Kidney (tissue), 14 donors: ENCODE results near the gene KYNU. TPM values are rescaled to one million over a fixed set of nuclear protein-coding genes. Genes with fewer than 3 reads are reported as not detected.
A peak's percentile ranks its signal among the peaks of the same experiment; 100 is the strongest.
"Not testable (repeated sequence)": the region's sequence is repeated elsewhere in the genome, so short reads cannot be mapped to it uniquely, and the experiment has no call there.

ENCODE experiments used
- DNase-seq, 5 donors: peaks; one replicate each; pipeline ENCODE4 v3.0.0-alpha.2; 2013 to 2020
- FAIRE-seq: peaks from 2 replicates; lab custom pipeline; 2012; peaks lifted over from hg19 to GRCh38; lab: Jason Lieb, UNC
- H3K27ac ChIP-seq, 2 donors: one replicate each; pipeline ENCODE4 v1.7.0; 2013; ENCODE audit warnings: low read depth in 2 of 2, low read length in 2 of 2, inconsistent platforms in 1 of 2
- H3K27me3 ChIP-seq: one replicate; pipeline ENCODE4 v1.7.1; 2013; ENCODE audit warnings: low read length, inconsistent platforms; ENCODE audit not compliant: control insufficient read depth, insufficient read depth
- H3K36me3 ChIP-seq, 3 donors: one replicate each; pipeline versions ENCODE4 v1.7.0 to v1.7.1; 2013; ENCODE audit warnings: low read length in 3 of 3, control low read depth in 1 of 3, inconsistent platforms in 1 of 3; ENCODE audit not compliant: insufficient read depth in 3 of 3, control insufficient read depth in 2 of 3
- H3K4me1 ChIP-seq, 3 donors: one replicate each; pipeline versions ENCODE4 v1.7.0 to v1.7.1; 2013; ENCODE audit warnings: low read length in 3 of 3, inconsistent platforms in 1 of 3, low read depth in 1 of 3; ENCODE audit not compliant: control insufficient read depth in 2 of 3, insufficient read depth in 2 of 3
- H3K4me3 ChIP-seq, 3 donors: one replicate each; pipeline versions ENCODE4 v1.7.0 to v1.8.1; 2013; ENCODE audit warnings: low read length in 3 of 3, control low read depth in 1 of 3, inconsistent platforms in 1 of 3
- H3K9ac ChIP-seq, 3 donors: one replicate each; pipeline versions ENCODE4 v1.7.0 to v1.7.1; 2013; ENCODE audit warnings: low read length in 3 of 3, control low read depth in 1 of 3, inconsistent platforms in 1 of 3
- H3K9me3 ChIP-seq, 3 donors: one replicate each; pipeline versions ENCODE4 v1.7.0 to v1.7.1; 2013; ENCODE audit warnings: low read length in 3 of 3, control low read depth in 1 of 3, inconsistent platforms in 1 of 3; ENCODE audit not compliant: control insufficient read depth in 2 of 3, insufficient read depth in 1 of 3
- intact Hi-C: fragments of 100-400 bp; cut with DNase I; formaldehyde crosslinking; loops from one replicate; pipeline ENCODE4 v1.11.1; 2022
- polyA plus RNA-seq: library from polyadenylated mRNA; stranded (reverse); fragments of 350-450 nt; fragmentation: Illumina TruSeq; extraction: RNeasy Lipid Tissue Mini Kit (QIAGEN cat#74804); gene quantifications from one replicate; pipeline ENCODE4 v1.2.3, GENCODE V29; 2014; ENCODE audit warnings: low read depth, low replicate concordance; ENCODE audit not compliant: insufficient read depth
- total RNA-seq: library from RNA; stranded (reverse); fragmentation: NEBNext Ultra II Directional; extraction: Animal tissue kit (Norgen Biotek cat#: 25700); gene quantifications from one replicate; pipeline ENCODE4 v1.2.1, GENCODE V29; 2021
- TF ChIP-seq, protein P1 (sequence below): IDR thresholded peaks from 3 replicates; pipeline ENCODE4 v1.5.1; 2012; ENCODE audit warnings: mild to moderate bottlenecking, moderate library complexity, borderline replicate concordance; ENCODE audit not compliant: insufficient read depth; ENCODE audit errors: extremely low read depth
- donor health status: control.
- donor health status: control.
- donor health status: control.
- donor health status: control.
- donor health status: control.
- donor health status: DM: yes; HTN: yes; CAD: no.
- donor health status: Normal renal cell carcinoma (clear cell type).

KYNU gene
- total and polyA plus RNA-seq, 2 donors from 2014 or later = 6.4 to 14.5 TPM

DNA sequence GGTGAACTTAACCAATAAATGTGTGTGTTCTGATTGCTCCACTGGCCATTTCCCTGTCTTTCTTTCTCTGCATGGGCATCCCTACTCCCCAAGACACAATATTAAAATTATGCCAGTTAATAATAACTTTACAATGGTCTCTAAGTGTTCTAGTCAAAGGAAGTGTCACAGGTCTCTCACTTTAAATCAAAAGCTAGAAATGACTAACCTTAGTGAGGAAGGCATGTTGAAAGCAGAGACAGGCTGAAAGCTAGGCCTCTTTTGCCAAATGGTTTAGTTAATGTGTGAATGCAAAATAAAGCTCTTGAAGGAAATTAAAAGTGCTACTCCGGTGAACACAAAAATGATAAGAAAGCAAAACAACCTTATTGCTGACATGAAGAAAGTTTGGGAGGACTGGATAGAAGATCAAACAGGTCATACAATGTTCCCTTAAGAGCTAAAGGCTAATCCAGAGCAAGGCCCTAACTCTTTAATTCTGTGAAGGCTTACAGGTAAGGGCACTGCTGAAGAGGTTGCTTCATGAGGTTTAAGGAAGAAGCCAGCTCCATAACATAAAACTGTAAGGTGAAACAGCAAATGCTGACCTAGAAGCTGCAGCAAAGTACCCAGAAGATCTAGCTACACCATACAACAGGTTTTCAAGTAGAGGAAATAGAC is 207.8 kb downstream of the KYNU start:
- no peak for FAIRE-seq

DNA sequence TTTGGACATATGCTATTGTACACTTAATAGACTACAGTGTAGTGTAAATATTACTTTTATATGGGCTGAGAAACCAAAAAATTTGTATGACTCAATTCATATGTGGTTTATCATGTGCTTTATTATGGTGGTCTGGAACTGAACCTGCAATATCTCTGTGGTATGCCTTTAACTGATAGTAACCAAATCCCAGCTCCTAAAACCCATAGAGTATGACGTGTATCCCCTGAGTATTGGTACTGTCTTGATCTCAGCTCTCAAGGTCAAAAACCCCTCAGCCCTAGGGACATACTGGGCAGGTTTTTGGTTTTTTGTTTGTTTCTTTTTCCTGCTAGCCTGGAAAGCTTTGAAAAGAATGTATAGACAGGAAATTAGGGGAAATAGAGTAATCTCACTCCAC is 209.6 kb downstream of the KYNU start:
- intact Hi-C loops = no loop called here
- no peak overlapping the region for H3K4me3 ChIP-seq
- TF ChIP-seq, protein P1, sequence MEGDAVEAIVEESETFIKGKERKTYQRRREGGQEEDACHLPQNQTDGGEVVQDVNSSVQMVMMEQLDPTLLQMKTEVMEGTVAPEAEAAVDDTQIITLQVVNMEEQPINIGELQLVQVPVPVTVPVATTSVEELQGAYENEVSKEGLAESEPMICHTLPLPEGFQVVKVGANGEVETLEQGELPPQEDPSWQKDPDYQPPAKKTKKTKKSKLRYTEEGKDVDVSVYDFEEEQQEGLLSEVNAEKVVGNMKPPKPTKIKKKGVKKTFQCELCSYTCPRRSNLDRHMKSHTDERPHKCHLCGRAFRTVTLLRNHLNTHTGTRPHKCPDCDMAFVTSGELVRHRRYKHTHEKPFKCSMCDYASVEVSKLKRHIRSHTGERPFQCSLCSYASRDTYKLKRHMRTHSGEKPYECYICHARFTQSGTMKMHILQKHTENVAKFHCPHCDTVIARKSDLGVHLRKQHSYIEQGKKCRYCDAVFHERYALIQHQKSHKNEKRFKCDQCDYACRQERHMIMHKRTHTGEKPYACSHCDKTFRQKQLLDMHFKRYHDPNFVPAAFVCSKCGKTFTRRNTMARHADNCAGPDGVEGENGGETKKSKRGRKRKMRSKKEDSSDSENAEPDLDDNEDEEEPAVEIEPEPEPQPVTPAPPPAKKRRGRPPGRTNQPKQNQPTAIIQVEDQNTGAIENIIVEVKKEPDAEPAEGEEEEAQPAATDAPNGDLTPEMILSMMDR = no peak

More for the DNA sequence above, 207.8 kb downstream of the KYNU start:
- Histone ChIP-seq H3K36me3 (no peaks in the 10 kb centered on the region), H3K9me3 (no peaks in the 10 kb centered on the region), H3K4me3 (no peak overlapping the region), H3K4me1 (peaks cover 0 to 4% (median 0%) of the 10 kb centered on the region in 3 donors), H3K27me3 (no peaks in the 10 kb centered on the region), H3K27ac (no peak overlapping the region), H3K9ac (no peak overlapping the region)
- DNase-seq = no peak
- TF ChIP-seq, protein P1 = no peak
- intact Hi-C loops = no loop called here

DNA sequence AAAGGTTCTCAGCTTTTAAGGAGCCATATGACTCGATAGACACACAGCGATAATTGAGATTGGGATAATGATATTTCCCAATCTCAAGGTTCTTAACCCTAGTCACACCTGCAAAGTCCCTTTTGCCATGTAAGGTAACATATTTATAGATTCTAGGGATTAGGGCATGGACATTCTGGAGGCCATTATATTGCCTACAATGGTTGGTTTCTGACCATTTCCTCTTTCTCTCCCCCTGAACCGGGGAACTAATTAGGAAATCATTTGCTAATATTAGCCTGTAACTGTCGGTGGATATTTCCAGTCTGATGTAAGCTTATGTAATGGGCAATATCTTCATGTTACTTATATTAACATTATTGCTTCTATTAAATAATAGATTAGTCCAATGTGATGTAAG is 210.9 kb downstream of the KYNU start:
- no peaks in the 10 kb centered on the region for H3K27me3 ChIP-seq
- TF ChIP-seq, protein P1 = no peak
- H3K9ac ChIP-seq = no peak overlapping the region
- no peak overlapping the region for H3K4me3 ChIP-seq
- no peaks in the 10 kb centered on the region for H3K36me3 ChIP-seq
- H3K27ac ChIP-seq = no peak overlapping the region
- DNase-seq (no peak), FAIRE-seq (no peak)
- intact Hi-C loops = no loop called here
- H3K9me3 ChIP-seq = no peaks in the 10 kb centered on the region
- peaks cover 0 to 4% (median 0%) of the 10 kb centered on the region in 3 donors for H3K4me1 ChIP-seq

More for the DNA sequence above, 209.6 kb downstream of the KYNU start:
- Histone ChIP-seq H3K4me1 (peaks cover 0 to 4% (median 0%) of the 10 kb centered on the region in 3 donors), H3K9me3 (no peaks in the 10 kb centered on the region), H3K27ac (no peak overlapping the region), H3K27me3 (no peaks in the 10 kb centered on the region), H3K9ac (no peak overlapping the region), H3K36me3 (no peaks in the 10 kb centered on the region)
- no peak for FAIRE-seq
- DNase-seq = no peak

DNA sequence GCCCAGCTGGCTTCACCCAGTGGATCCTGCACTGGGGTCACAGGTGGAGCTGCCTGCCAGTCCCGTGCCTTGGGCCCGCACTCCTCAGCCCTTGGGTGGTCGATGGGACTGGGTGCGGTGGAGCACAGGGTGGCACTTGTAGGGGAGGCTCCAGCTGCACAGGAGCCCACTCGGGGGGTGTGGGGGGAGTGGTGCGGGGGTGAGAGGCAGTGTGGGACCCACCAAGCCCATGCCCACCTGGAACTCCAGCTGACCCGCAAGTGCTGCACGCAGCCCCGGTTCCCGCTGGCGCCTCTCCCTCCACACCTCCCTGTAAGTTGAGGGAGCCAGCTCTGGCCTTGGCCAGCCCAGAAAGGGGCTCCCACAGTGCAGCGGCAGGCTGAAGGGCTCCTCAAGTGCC is 212.1 kb downstream of the KYNU start:
- DNase-seq = peak in 1 of 5 donors; percentile 59
- H3K4me3 ChIP-seq, H3K9me3 ChIP-seq, FAIRE-seq, H3K36me3 ChIP-seq, H3K27ac ChIP-seq, H3K27me3 ChIP-seq, H3K4me1 ChIP-seq, intact Hi-C loops, H3K9ac ChIP-seq: not testable (repeated sequence)
